ENCODE measurements around the gene BBS12. TPM values are rescaled to one million over a fixed set of nuclear protein-coding genes. Genes with fewer than 3 reads are reported as not detected.

Gene BBS12
- total RNA-seq, 6 donors from 2014 or later: 2.7 to 8.5 (median 3.2) TPM

- no peak for ATAC-seq (ENCODE audit: low FRiP score in 2 of 2)
Observed at GRCh38 chr4:122689972-122690371, 42.5 kb upstream of the BBS12 start.

GRCh38 chr4:122691988-122692387, 40.5 kb upstream of the BBS12 start:
- TF ChIP-seq POLR2A (IDR thresholded peaks at IDR 0.05) (no peak), CTCF (IDR thresholded peaks at IDR 0.05) (no peak), POLR2AphosphoS5 (IDR thresholded peaks at IDR 0.05) (no peak), EP300 (IDR thresholded peaks at IDR 0.05) (no peak)
- no peak for DNase-seq
- Histone ChIP-seq H3K27me3 (no peaks in the 10 kb centered on the region), H3K4me3 (no peak overlapping the region), H3K27ac (no peak overlapping the region), H3K4me1 (peaks cover 0 to 3% (median 0%) of the 10 kb centered on the region in 4 donors), H3K36me3 (no peaks in the 10 kb centered on the region), H3K9me3 (no peaks in the 10 kb centered on the region)
- ATAC-seq (ENCODE audit: low FRiP score in 2 of 2): no peak
- WGBS, 2 donors: 64 to 80% methylated on average over 4 of the region's 4 CpGs

More at GRCh38 chr4:122689972-122690371, 42.5 kb upstream of the BBS12 start:
- no peaks in the 10 kb centered on the region for H3K9me3 ChIP-seq
- no peak for TF ChIP-seq CTCF (IDR thresholded peaks at IDR 0.05)
- no peak for TF ChIP-seq POLR2AphosphoS5 (IDR thresholded peaks at IDR 0.05)
- no peak for TF ChIP-seq POLR2A (IDR thresholded peaks at IDR 0.05)
- no peak for TF ChIP-seq EP300 (IDR thresholded peaks at IDR 0.05)
- no peak overlapping the region for H3K4me3 ChIP-seq
- H3K27me3 ChIP-seq: no peaks in the 10 kb centered on the region
- DNase-seq: no peak
- no peak overlapping the region for H3K27ac ChIP-seq
- H3K36me3 ChIP-seq: no peaks in the 10 kb centered on the region
- H3K4me1 ChIP-seq: peaks cover 0 to 3% (median 0%) of the 10 kb centered on the region in 4 donors

GRCh38 chr4:122692641-122693520, 39.6 kb upstream of the BBS12 start:
- Histone ChIP-seq H3K4me1 (peaks cover 0 to 3% (median 0%) of the 10 kb centered on the region in 4 donors), H3K27ac (no peak overlapping the region), H3K36me3 (no peaks in the 10 kb centered on the region), H3K4me3 (no peak overlapping the region), H3K9me3 (no peaks in the 10 kb centered on the region), H3K27me3 (no peaks in the 10 kb centered on the region)
- TF ChIP-seq POLR2AphosphoS5 (IDR thresholded peaks at IDR 0.05) (no peak), POLR2A (IDR thresholded peaks at IDR 0.05) (no peak), EP300 (IDR thresholded peaks at IDR 0.05) (no peak), CTCF (IDR thresholded peaks at IDR 0.05) (no peak)
- 50 to 56% methylated on average over 3 of the region's 3 CpGs for WGBS, 2 donors
- DNase-seq: no peak
- no peak for ATAC-seq (ENCODE audit: low FRiP score in 2 of 2)

- Histone ChIP-seq H3K36me3 (no peaks in the 10 kb centered on the region), H3K9me3 (no peaks in the 10 kb centered on the region), H3K4me1 (peaks cover 0 to 6% (median 1%) of the 10 kb centered on the region in 4 donors), H3K27ac (no peak overlapping the region), H3K4me3 (no peak overlapping the region), H3K27me3 (no peaks in the 10 kb centered on the region)
- WGBS, 2 donors: 64 to 73% methylated on average over 2 of the region's 2 CpGs
- ATAC-seq (ENCODE audit: low FRiP score in 2 of 2) (no peak), DNase-seq (no peak)
- TF ChIP-seq POLR2AphosphoS5 (IDR thresholded peaks at IDR 0.05): no peak
- TF ChIP-seq EP300 (IDR thresholded peaks at IDR 0.05): no peak
- no peak for TF ChIP-seq CTCF (IDR thresholded peaks at IDR 0.05)
- TF ChIP-seq POLR2A (IDR thresholded peaks at IDR 0.05): no peak
Observed at GRCh38 chr4:122695226-122695625, 37.3 kb upstream of the BBS12 start.

Data from upper lobe of left lung (tissue), 6 donors.